ENCODE results near the gene CCDC71.

CCDC71 gene

DNA sequence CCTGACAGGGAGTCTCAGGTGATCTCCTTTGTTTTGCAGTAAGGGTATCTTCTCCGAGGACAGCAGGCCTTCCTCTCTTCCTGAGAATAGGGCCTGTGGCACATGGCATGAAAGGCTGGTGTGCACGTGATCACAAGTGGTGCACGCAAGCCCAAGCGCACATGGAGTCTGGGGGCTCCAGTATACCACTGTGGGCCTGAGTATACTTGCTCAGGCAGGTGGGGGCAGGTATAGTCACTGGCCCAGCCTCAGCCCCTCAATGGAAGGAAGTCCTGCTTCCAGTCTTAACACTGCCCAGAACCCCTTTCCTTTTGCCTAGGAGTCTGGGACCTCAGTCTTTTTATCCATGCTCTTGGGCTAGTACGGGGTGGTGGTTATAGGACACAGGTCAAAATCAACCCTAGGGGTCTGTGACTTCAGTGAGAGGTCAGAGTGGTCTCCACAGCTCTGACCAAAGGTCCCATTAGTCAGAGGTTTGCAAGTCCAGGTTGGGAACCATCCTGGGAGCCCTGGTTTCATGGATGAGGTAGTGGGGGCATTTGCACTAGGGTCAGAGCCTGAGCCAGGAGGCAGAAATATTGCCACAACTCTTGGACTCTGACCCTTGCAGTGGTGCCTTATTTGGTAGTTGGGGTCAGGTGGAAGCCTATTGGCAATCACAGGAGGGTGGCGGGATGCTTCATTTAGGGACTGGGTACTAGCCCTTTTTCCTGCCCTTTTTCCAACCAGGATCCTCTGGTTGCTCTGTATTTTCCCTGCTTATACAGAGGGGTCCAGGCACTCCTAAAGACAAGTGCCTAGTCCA lies 823 bp upstream of the CCDC71 start:
- no peak for DNase-seq

DNA sequence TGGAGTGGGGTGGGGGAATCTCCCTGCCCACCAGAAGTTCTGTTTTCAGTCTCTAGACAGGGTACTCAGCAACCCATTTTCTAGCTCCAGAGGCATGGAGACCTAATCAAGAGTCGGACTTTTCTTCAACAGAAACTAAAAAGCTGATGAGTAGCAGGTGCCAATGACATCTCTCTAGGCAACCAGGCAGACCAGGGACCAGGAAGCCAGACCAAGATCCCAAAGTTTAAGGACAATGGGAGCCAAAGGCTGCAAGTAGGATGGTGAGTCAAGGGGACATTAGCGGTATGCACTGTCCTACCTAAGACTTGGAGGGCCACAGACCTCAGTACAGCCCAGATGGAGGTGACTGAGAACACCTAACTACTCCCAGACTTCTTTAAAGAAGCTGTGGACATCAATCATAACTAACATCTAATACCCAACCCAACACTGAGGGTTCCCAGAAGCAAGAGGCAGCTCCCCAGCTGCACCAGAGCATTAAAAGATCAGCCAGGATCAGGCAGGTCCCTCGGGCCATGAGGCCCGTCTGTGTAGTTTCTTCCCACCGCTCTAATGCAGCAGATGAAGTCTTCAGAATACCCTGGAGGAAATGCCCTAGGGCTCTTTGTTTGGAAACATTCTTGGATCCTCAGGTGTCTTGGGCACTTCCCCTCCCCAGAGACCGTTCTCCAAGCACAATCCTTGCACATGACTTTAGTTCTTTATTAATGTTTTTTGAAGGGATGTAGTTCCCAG lies 979 bp downstream of the CCDC71 start:
- no peak for DNase-seq

DNA sequence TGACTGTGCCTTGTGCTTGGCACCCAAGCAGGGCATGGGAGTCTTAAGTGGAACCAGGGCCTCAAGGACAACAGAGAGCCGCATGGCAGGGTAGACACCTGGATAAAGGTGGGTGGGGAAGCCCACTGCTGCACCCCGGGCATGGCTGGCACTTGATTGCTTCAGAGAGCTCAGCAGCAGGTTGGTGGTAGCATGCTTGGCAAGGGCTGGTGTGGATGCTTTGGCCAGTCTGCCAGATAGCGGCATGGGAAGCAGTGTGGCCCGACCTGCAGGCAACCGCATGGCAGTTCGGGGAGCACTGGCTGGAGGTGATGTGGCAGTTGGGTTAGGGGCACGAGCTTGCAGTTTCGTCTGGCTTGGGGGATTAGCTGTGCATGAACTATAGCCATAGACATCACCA lies 2.5 kb downstream of the CCDC71 start:
- DNase-seq: no peak

DNA sequence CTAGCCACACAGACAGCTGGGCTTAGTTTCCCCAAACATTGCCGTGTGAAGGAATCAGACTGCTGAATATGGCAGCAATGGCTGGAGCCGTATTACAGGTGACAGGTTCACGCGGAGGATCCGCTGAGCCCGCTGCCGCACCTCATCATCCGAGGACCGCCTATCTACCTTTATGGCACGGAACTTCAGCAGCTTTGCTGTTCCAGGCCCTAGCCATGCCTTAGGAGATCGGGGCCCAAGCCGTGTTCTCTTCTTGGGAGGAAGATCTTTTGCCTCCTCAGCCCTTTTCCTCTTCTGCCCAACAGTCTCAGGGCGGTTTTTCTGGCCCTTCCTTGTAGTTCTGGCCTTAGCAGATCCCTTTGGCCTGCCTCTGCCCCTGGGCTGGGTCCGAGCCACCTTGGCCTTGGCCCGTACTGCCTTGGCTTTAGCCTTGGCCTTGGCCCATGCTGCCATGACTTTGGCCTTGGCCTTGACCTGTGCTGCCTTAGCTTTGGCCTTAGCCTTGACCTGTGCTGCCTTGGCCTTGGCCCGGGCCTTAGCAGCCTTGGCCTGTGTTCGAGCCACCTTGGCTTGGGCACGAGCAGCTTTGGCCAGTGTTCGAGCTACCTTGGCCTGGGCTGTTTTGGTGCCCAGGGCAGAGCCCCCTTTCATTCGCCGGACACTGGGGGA lies 3.2 kb downstream of the CCDC71 start:
- DNase-seq: no peak

DNA sequence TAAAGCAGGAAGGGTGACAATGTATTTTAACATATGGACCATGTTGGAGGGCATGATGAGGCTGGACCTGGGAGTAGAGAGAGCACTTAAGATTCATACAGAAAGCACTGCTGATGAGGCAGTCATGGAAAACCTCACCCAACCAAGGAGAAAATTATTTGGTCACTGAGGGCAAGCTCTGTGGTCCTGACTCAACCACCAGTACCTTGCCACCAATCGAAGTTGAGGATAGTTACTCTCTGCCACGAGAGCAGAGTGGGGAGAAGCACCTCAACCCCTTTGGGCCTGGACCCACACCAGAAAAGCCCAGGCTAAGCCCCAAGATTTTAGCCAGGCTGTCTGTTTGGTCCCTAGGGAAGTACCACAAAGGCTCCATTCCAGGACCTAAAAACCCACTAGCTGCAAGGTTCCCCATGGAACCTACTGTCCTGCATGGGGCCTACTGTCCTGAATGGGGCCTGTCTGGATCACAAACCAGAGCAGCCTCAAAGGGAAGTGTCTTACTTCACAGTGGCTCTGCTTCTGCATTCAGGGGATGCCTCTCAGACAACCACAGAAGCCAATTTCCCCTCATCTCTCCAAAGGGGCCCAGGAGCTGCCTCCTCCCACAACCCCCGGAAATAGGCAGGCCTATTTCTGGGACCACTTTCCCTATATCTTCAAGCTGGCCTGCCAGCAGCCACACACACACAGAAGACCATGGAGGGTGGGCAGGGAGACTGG lies 4.2 kb downstream of the CCDC71 start:
- no peak for DNase-seq

DNA sequence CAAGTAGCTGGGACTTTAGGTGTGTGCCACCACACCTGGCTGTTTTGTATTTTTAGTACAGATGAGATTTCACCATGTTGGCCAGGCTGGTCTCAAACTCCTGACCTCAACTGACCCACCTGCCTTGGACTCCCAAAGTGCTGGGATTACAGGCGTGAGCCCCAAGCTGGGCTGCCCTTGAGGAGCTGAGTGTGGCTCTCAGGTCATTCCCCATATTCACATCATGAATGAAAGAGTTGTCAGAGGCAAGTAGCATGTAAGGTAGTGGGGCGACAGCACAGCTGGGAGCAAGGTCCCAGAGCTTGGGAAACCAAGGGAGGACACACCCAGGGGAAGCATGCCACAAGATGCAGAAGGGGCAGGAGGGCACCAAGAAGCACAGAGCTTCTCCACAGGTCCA lies 4.9 kb downstream of the CCDC71 start:
- DNase-seq: no peak

DNA sequence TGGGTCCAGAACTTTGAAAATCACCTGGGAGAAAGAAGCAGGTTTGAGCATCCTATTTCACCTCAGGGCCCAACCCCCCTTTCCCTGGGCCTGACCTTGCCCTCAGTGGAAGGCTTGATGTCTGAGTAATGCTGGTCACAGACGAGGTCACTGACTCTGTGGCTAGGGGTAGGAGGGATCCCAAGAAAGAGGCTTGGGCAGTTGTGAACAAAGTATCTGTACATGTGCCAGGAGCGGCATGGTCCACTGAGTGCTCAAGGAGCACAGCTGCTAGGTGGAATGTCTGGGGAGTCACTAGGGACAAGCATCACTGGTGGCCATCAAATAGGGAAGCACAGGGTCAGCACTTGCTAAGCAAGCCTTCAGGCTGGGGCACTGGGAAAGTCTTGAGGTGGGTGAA lies 7.3 kb downstream of the CCDC71 start:
- DNase-seq: no peak

DNA sequence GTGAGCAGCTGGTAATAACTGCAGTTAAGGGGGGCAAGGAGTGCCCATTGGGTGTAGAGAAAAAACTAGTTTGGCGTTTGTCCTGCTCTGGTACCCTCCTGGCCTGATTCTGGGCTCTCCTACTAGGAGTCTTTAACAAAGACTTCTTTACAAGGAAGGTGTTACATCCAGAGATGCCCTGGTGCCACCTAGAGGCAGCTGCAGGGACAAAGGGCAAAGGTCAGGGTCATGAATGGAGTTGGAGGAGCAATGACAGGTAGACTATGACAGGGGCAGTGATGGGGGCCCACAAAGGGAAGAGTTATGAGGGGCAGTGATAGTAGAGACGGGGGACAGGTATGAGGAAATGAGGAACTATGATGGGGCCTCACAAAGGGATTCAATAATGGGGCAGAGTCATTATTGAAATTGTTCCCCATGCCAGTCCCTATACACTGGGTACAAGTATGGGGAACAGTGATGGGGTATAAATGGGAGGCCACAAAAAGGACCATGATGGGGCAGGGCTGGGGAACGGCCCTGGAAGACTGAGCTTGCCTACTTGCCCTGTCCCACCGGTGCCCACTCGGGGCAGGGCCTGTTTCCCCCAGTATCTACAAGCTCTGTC lies 7.9 kb downstream of the CCDC71 start:
- DNase-seq: peak in 1 of 14 donors; percentile 5

DNA sequence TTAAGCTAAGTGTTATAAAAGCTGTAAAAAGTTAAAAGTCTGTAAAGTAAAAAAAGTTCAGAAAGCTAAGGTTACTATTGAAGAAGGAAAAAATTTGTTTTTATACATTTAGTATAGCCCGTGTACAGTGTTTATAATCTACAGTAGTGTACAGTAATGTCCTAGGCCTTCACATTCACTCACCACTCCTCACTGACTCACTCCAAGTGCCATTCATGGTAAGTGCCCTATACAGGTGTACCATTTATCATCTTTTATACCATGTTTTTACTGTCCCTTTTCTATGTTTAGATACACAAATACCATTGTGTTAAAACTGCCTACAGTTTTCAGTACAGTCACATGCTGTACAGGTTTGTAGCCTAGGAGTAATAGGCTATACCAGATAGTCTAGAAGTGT lies 8.8 kb downstream of the CCDC71 start:
- no peak for DNase-seq

DNA sequence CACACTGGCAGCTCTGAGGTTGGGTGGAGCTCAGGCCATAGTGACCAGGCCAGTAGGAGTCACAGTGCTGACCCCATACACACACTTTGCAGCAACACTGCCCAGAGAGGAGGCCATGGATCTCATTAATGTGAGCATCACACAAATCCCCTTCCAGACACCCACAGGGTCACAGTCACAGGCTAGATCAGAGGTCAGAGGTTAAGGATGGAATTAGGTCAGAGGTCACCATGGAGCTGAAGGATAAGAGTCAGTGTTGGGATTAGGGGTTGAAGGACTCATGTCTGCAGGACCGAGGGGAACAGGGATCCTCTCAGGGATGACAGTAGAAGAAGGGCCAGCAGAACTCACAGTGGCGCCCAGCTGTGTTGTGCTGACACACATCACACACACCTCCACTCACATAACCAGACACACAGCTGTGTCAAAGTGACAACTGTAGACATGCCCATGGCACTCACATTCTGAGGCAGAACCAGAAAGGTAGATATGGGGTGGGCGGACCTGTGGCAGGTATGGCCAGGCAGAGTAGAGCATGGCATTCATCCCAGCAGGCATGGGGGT lies 12.7 kb downstream of the CCDC71 start:
- DNase-seq: no peak

DNA sequence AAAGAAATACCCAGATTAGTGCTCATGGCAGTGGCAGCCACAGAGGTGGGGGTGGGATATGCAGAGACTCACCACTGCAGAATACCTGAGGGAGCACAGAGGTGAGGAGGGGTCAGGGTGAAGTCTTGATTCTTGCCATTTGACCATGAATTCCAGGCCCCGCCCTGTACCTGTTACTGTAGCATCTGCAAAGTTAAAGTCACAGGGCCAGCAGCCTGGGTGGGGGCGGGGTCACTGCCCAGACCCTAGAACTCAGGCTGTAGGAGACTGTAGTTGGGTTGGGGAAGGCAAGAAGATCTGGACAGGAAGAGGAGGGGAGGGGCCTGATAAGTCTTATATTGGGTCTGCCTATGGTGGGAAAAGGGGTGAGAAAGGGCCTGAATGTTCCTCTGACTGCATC lies 14.5 kb downstream of the CCDC71 start:
- DNase-seq: no peak

DNA sequence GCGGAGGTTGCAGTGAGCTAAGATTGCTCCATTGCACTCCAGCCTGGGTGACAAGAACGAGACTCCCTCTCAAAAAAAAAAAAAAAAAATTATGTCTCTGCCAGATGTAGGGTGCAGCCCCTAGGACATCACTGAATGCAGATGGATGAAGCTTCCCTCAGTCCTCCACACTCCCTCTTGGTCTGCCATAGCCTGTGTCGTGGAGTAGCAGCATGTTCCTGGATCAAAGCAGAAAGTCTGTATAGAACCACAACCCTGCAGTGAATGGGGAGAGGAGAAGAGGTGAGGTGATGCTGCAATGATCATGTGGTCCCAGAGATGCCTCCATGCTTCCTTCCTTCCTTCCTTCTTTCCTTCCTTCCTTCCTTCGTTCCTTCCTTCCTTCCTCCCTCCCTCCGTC lies 18.0 kb downstream of the CCDC71 start:
- DNase-seq: no peak

DNA sequence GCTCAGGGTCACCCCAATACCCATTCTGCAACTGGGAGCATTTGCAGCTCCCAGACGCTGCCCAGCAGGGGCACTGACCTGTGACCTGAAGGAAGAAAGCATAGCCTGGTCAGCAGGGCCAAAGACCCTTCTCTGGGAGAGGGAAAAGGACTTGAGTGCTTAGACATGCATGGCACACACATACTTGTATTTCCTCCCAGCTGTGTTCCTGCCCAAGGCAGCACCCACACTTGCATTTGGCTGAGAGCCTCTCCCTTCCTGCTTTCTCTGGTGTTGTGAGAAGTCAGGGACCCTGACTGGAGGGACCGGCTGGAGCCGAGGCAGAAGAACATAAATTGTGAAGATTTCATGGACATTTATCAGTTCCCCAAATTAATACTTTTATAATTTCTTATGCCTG lies 26.1 kb downstream of the CCDC71 start:
- no peak for DNase-seq

DNA sequence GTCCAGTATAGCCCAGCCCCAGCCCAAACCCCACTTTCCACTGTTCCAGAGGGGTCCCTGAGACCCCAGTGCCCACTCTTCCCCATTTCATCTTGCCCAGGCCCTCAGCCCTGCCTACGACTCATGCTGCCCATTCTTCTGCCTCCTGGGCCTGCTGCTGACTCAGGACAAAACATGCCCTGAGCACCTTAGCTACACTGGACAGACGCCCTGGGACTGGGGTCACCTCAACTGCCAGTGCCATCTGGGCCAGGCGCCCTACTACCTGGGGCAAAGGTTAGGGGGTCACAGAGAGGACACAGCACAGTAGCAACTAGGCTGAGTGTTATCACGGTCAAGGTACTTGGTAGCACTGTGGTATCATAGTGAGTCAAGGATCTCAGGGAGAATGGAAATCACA lies 30.6 kb downstream of the CCDC71 start:
- no peak for DNase-seq

DNA sequence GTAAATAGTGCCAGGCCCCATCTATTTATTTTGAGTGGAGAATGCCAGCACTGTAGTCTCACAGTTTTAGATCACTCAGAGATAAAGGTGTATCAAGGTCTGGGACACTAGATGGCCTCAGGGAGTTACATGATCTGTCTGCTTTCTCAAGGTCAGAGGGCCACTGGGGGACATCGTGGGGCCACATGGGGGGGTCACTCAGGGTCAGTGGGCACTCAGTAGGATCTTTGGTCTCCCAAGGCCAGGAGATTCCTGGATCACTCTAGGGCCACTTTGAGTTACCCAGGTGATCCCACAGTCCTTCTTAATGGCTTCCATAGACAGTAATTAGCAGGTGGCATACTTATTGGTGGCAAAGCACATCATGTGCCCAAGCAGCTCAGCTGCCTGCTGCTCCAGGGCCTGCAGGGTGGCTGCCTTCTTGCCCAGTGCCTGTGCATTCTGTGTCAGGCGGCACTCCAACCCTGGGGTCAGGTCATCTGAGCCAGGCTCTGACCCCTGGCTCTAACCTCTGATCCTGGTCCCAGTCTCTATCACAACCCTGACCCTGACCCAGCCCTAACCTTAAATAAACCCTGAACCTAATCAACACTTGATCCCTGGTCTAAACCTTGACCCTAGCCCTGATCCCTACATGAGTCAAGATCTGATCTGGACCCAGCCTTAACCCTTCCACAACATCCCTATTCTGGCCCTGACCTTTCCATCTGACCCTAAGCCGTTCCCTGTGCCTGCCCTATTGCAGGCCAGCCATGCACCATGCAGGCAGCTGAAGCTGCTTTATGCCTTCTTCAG lies 31.5 kb downstream of the CCDC71 start:
- DNase-seq: no peak

DNA sequence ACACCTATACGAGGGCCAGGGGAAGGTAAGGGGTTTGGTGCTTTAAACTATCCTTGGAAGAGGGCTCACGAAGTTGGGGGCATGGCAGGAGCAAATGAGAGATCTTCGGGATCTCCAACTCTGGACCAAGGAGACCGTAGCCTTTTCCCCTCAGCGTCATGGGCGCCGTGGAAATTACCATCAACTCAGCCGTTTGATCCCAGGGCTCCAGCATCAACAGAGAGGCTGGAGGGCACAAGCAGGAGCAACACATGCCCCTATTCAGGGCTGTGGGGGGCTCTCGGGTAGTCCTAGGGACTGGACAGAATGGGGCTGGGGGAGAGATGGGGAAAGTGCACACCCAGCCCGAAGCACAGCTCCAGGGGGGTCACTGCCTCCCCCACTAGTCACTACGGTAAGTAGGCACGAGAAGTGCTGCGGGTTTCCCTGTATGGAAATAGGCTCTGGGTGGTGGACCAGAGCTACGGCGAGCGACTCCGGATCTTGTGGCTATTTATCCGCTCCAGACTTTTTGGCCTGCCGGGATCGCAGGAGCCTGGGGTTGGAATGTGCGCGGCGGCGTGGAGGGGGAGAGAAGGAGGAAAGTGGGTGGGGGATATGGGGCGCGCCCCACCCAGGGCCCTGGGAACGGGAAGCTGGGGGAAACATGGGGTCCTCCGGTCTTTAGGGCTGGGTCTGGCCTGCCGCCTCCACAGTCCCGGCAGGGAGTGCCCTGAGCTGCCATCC lies 32.7 kb downstream of the CCDC71 start:
- DNase-seq: peak in 13 of 14 donors; percentile 22 to 77 (median 58)

DNA sequence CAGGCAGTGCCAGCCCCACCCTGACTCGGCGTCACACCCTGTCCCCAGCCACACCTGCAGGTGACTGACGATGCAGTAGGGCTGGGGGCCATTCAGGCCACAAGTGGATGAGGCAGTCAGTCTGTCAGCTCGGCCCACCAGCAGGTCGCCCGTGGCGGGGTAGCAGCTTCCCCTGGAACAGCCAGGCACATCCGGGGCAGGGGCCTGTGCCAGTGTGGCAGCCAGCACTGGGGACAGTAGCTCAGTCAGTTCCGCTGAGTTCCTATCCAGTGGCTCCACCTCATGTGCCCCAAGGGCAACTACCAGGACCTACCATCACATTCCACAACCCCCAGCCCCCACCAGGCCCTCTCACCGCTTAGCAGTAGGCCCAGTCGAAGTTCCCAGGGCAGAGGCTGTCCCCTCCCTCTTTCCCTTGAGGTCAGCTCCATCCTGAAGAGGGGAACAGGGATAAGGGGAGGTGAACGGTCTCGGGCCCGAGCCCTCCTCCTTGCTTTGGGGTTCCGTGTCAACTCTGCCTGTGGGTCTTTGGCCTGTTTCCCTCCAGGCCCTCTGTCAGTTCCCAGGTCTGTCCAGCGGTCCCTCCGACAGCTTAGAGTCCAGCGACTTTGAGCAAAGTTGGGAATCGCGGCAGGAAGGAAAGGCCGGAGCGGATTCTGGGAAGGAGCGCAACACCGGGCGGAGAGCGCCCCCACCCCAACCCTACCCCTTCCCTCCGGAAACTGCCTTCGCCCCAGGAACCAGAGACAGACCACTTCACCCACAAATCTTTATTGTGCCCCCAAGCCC lies 33.5 kb downstream of the CCDC71 start, which contains the start of gene LAMB2:
LAMB2 (minus strand) TSS at position 614 of the 789 bp plus-strand sequence; CDS start at position 431, 183 bp downstream.
- DNase-seq: peak in 12 of 14 donors; percentile 10 to 66 (median 46)

DNA sequence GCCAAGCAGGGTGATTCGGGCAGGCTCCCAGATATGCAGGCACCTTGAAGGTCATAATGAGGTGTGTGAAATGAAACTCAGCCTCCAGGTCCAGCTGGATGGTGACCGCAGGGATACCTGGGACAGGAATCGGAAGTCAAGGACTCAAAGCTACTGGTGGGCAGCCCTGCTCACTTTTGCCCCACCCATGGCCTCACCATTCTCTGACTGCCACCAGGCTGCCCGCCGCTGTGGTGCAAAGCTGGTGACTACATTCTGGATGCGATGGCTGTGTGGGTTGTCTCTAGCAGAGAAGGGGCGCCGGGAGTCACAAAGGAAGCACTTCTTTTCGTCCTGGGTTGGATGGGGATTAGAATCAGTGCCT lies 34.1 kb downstream of the CCDC71 start:
- DNase-seq: no peak

DNA sequence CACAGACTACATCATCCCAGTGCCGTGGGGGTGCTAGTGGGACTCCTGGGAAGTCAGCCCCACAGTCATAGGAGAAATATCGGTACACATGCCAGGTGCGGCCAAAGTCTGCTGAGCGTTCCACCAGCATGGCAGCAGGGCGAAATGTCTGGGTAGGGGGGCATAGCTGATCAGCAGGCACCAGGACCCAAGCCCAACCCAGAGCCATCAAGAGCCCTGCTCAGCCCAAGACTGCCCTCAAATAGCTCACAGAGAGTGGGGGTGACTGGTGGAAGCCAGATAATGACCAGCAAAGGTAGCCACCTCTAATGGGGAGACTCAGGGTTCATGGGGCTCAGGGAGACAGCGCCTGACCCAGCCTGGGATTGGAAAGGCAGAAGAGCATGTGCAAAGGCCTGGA lies 34.6 kb downstream of the CCDC71 start:
- no peak for DNase-seq

DNA sequence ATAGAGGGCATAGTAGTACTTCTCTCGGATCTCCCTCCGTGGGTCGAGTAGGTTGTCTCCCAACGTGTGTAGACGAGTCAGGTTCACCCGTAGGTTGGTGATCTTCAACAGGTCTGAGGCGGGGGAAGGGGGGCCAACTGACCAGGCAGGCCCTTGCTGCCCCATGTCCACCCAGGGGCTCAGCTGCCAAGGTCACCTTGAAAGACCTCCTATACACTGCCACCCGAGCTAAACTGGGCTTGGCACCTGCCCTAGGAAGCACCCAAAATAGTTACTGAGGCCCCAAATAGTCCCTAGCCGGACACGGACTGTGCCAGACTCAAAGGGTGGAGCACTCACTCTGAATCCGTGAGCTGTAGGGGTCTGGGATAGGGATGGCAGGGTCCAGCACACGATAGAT lies 35.1 kb downstream of the CCDC71 start:
- no peak for DNase-seq

Data from C1 segment of cervical spinal cord (tissue), 14 donors.